GM12878 (cell line): ENCODE data around the gene LAMP5. TPM values are rescaled to one million over a fixed set of nuclear protein-coding genes. Genes with fewer than 3 reads are reported as not detected.

Source experiments
- ATAC-seq: fragments of 200-7000 bp; cut with Tn5 transposase; 3 replicates; pipeline ENCODE4 v1.9.1; 2020; ENCODE audit warnings: mild to moderate bottlenecking, moderate library complexity
- BruUV-seq: library from RNA; stranded (reverse); fragments of 400-500 nt; replicated peaks from 2 replicates; lab custom pipeline; 2021; lab: Mats Ljungman, UMichigan
- CTCF ChIA-PET: fragments of 300-600 bp; sonication (Branson Sonifier 250); formaldehyde crosslinking; extraction: SDS; loops from one replicate; lab custom pipeline; 2021; ENCODE audit warnings: inconsistent platforms; lab: Yijun Ruan, JAX
- POLR2A ChIA-PET: fragments of 350-600 bp; formaldehyde crosslinking; extraction: SDS; loops from one replicate; lab custom pipeline; 2021; ENCODE audit warnings: inconsistent platforms; lab: Charles Lee
- RAD21 ChIA-PET: fragments of 300-600 bp; sonication (Branson Sonifier 250); formaldehyde crosslinking; loops from one replicate; lab custom pipeline; 2023; ENCODE audit warnings: antibody characterized with exemption; ENCODE audit not compliant: unreplicated experiment; lab: Charles Lee
- SMC1A ChIA-PET: fragments of 300-600 bp; sonication (Branson Sonifier 250); formaldehyde crosslinking; loops from one replicate; lab custom pipeline; 2023; ENCODE audit not compliant: unreplicated experiment, uncharacterized antibody; lab: Charles Lee
- DNase-seq: peaks from one replicate; pipeline ENCODE4 v3.0.0-alpha.2; 2011; ENCODE audit warnings: low read depth, low spot score
- FAIRE-seq: peaks from 3 replicates; lab custom pipeline; 2011; peaks lifted over from hg19 to GRCh38; lab: Jason Lieb, UNC
- H2AFZ ChIP-seq: 2 replicates; pipeline ENCODE4 v1.6.0; 2011; ENCODE audit warnings: low read depth, low read length, control low read depth; ENCODE audit not compliant: control insufficient read depth
- H3K27ac ChIP-seq: 2 replicates; pipeline ENCODE4 v1.5.1; 2011; ENCODE audit warnings: control low read depth; ENCODE audit not compliant: control insufficient read depth, insufficient read depth
- H3K27me3 ChIP-seq, 2 experiments: replicated peaks in 1 of 2; 2 replicates each; pipeline versions ENCODE4 v1.6.0 to v1.6.1; 2011; ENCODE audit warnings: low read length in 1 of 2; ENCODE audit not compliant: control insufficient read depth in 2 of 2, insufficient read depth in 2 of 2
- H3K36me3 ChIP-seq, 2 experiments: 2 replicates each; pipeline ENCODE4 v1.5.1; 2011; ENCODE audit warnings: low read length in 1 of 2; ENCODE audit not compliant: control insufficient read depth in 2 of 2, insufficient read depth in 2 of 2
- H3K4me1 ChIP-seq: 2 replicates; pipeline ENCODE4 v1.6.1; 2011; ENCODE audit warnings: mild to moderate bottlenecking, low read length, moderate library complexity, mixed read lengths; ENCODE audit not compliant: control insufficient read depth, insufficient read depth
- H3K4me2 ChIP-seq: 2 replicates; pipeline ENCODE4 v1.6.0; 2011; ENCODE audit warnings: control low read depth; ENCODE audit not compliant: control insufficient read depth, insufficient read depth
- H3K4me3 ChIP-seq: fragments of 200-600 bp; sonication (generic); 2 replicates; pipeline ENCODE4 v1.5.1; 2016
- H3K79me2 ChIP-seq: 2 replicates; pipeline ENCODE4 v1.6.0; 2011; ENCODE audit warnings: low read length; ENCODE audit not compliant: control insufficient read depth, insufficient read depth
- H3K9ac ChIP-seq: 2 replicates; pipeline ENCODE4 v1.8.0; 2011; ENCODE audit warnings: low read length, control low read depth, mixed read lengths; ENCODE audit not compliant: control insufficient read depth, insufficient read depth
- H3K9me3 ChIP-seq: replicated peaks from 3 replicates; pipeline ENCODE4 v1.5.1; 2011; ENCODE audit warnings: mild to moderate bottlenecking, low read length; ENCODE audit not compliant: control insufficient read depth, insufficient read depth
- H4K20me1 ChIP-seq: 2 replicates; pipeline ENCODE4 v1.6.0; 2011; ENCODE audit not compliant: control insufficient read depth, insufficient read depth
- CEBPZ ChIP-seq: fragments of 150-350 bp; IDR thresholded peaks from 2 replicates; pipeline ENCODE4 v1.6.1; 2016; ENCODE audit warnings: low read depth, low read length
- CHD2 ChIP-seq: IDR thresholded peaks from 2 replicates; pipeline ENCODE4 v1.6.1; 2011; ENCODE audit warnings: low read depth, low read length, improper control_type of control experiment, borderline replicate concordance
- EGR1 ChIP-seq, 2 experiments: IDR thresholded peaks; 1 replicate in 1 of 2; 2 replicates in 1 of 2; pipeline ENCODE4 v1.6.1; 2011 to 2012; ENCODE audit warnings: low read depth in 2 of 2, low read length in 2 of 2, borderline replicate concordance in 1 of 2, mild to moderate bottlenecking in 1 of 2, moderate library complexity in 1 of 2
- GATAD2B ChIP-seq: fragments of 450-650 bp; conservative IDR thresholded peaks from 2 replicates; pipeline ENCODE4 v1.6.1; 2017; ENCODE audit warnings: low read depth, mild to moderate bottlenecking, moderate library complexity
- HDAC2 ChIP-seq: fragments of 200-600 bp; sonication (generic); IDR thresholded peaks from 2 replicates; pipeline ENCODE4 v1.6.1; 2017
- IRF4 ChIP-seq: IDR thresholded peaks from 2 replicates; pipeline ENCODE4 v1.6.1; 2011; ENCODE audit warnings: low read depth, low read length
- KLF5 ChIP-seq: fragments of 450-650 bp; IDR thresholded peaks from 2 replicates; pipeline ENCODE4 v1.6.1; 2014; ENCODE audit warnings: mild to moderate bottlenecking; ENCODE audit not compliant: partially characterized antibody
- NBN ChIP-seq: fragments of 450-650 bp; IDR thresholded peaks from 2 replicates; pipeline ENCODE4 v1.6.1; 2016
- SIX5 ChIP-seq: IDR thresholded peaks from 2 replicates; pipeline ENCODE4 v1.6.1; 2011; ENCODE audit warnings: mild to moderate bottlenecking, low read depth, low read length, moderate library complexity; ENCODE audit not compliant: severe bottlenecking
- SMAD5 ChIP-seq: IDR thresholded peaks from 2 replicates; pipeline ENCODE4 v1.6.1; 2016; ENCODE audit warnings: antibody characterized with exemption, low read depth
- SMC3 ChIP-seq: IDR thresholded peaks from 2 replicates; pipeline ENCODE4 v1.6.1; 2011; ENCODE audit warnings: low read length, improper control_type of control experiment, borderline replicate concordance
- SREBF2 ChIP-seq: IDR thresholded peaks from 2 replicates; pipeline ENCODE4 v1.6.1; 2012; ENCODE audit warnings: mild to moderate bottlenecking, low read length
- SUZ12 ChIP-seq: fragments of 200-600 bp; sonication (generic); IDR thresholded peaks from one replicate; pipeline ENCODE4 v1.6.1; 2018; ENCODE audit warnings: antibody characterized with exemption, mild to moderate bottlenecking; ENCODE audit not compliant: unreplicated experiment
- TCF7 ChIP-seq: IDR thresholded peaks from 2 replicates; pipeline ENCODE4 v1.6.1; 2014; ENCODE audit warnings: antibody characterized with exemption, borderline replicate concordance
- WGBS: methylation state at CpG from one replicate; pipeline ENCODE4 v1.1.6; 2016; ENCODE audit warnings: low lambda C conversion rate; ENCODE audit not compliant: insufficient replicate concordance, insufficient coverage; ENCODE audit errors: missing lambda C conversion rate; 5-methylcytosine and 5-hydroxymethylcytosine counted together
- in situ Hi-C: fragments of 300-500 bp; cut with MboI; formaldehyde crosslinking; loops from 9 replicates; pipeline ENCODE4 v1.14.3; 2018; ENCODE audit warnings: mixed read lengths
- intact Hi-C: fragments of 100-400 bp; cut with micrococcal nuclease; formaldehyde crosslinking; loops from one replicate; pipeline ENCODE4 v1.14.2; 2022; ENCODE audit not compliant: unreplicated experiment
- polyA plus RNA-seq, 11 experiments: library from polyadenylated mRNA; depleted of rRNA in 4 of 11; unstranded in 6 of 11; stranded (reverse) in 5 of 11; fragments of >200 nt; fragmentation: Nextera tagmentation in 4 of 11; fragmentation: Illumina TruSeq in 1 of 11; extraction: Ambion mirVana in 4 of 11; extraction: Trizol in 1 of 11; gene quantifications; 1 replicate in 1 of 11; 2 replicates in 10 of 11; pipeline versions ENCODE4 v1.2.1 to v1.2.3, GENCODE V29; 2011 to 2016; ENCODE audit warnings: inconsistent platforms in 2 of 11, missing spikeins in 2 of 11, low read depth in 1 of 11
- total RNA-seq, 4 experiments: library from RNA; depleted of rRNA in 3 of 4; stranded (reverse); fragments of >200 nt in 3 of 4; fragmentation: Illumina TruSeq in 1 of 4; extraction: Trizol in 1 of 4; gene quantifications; 2 replicates each; pipeline versions ENCODE4 v1.2.1 to v1.2.3, GENCODE V29; 2013 to 2021
- TF ChIP-seq, protein P1 (sequence below): fragments of 450-650 bp; IDR thresholded peaks from 2 replicates; pipeline ENCODE4 v1.6.1; 2017; ENCODE audit warnings: borderline replicate concordance

The LAMP5 gene
- total and polyA plus RNA-seq, 10 of the 15 experiments (the other 5 are each of a cell fraction or from before 2014, with no cell fraction given): 0.10 to 0.56 (median 0.49) TPM; not detected in 1

DNA sequence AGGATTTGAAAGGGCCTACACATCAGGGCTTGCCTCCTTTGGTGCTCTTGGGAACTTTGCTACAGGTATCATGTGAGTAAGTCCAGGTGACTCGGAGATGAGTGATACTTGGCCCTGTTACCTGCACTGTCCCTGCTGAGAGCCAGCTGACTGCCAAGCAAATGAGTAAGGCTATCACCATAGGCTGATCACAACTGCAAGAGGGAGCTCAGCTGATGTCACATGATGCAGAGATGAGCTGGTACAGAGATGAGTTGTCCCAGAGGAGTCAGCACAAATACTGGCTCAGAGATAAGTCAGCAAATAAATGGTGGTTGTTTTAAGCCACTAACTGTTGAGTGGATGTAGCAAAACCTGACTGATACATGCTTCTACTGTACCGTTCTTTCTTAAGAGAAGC lies 41.4 kb downstream of the LAMP5 start:
- FAIRE-seq (no peak), DNase-seq (no peak), ATAC-seq (no peak)
- H3K9ac ChIP-seq: no peak overlapping the region
- no peak overlapping the region for H3K27ac ChIP-seq
- POLR2A ChIA-PET: no interaction called here
- H2AFZ ChIP-seq: no peak overlapping the region
- no peak overlapping the region for H3K4me2 ChIP-seq
- H3K4me1 ChIP-seq: no peaks in the 10 kb centered on the region
- in situ Hi-C loops: no loop called here
- H3K4me3 ChIP-seq: no peak overlapping the region
- BruUV-seq: no TSS peak
- no peaks in the 10 kb centered on the region for H3K9me3 ChIP-seq
- H3K27me3 ChIP-seq: no peaks in the 10 kb centered on the region; a peak in 1 of 4 replicates
- CTCF ChIA-PET: no interaction called here
- TF ChIP-seq CHD2: no peak
- TF ChIP-seq SREBF2: no peak
- no peak for TF ChIP-seq TCF7
- no peak for TF ChIP-seq SMAD5
- no peak for TF ChIP-seq GATAD2B
- TF ChIP-seq SMC3: no peak
- TF ChIP-seq, protein P1, sequence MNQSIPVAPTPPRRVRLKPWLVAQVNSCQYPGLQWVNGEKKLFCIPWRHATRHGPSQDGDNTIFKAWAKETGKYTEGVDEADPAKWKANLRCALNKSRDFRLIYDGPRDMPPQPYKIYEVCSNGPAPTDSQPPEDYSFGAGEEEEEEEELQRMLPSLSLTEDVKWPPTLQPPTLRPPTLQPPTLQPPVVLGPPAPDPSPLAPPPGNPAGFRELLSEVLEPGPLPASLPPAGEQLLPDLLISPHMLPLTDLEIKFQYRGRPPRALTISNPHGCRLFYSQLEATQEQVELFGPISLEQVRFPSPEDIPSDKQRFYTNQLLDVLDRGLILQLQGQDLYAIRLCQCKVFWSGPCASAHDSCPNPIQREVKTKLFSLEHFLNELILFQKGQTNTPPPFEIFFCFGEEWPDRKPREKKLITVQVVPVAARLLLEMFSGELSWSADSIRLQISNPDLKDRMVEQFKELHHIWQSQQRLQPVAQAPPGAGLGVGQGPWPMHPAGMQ: no peak
- TF ChIP-seq SIX5: no peak
- no peak for TF ChIP-seq KLF5
- no peak for TF ChIP-seq HDAC2
- TF ChIP-seq CEBPZ: no peak
- TF ChIP-seq NBN: no peak
- no peak for TF ChIP-seq EGR1 (IDR thresholded peaks at IDR 0.05; ENCODE audit: borderline replicate concordance in 1 of 2, low read depth in 2 of 2, low read length in 2 of 2)
- no peak for TF ChIP-seq IRF4
- no peak for TF ChIP-seq SUZ12
- H4K20me1 ChIP-seq: no peaks in the 10 kb centered on the region
- no peaks in the 10 kb centered on the region for H3K79me2 ChIP-seq
- SMC1A ChIA-PET: no interaction called here
- WGBS: 2% methylated on average over 2 of the region's 2 CpGs
- RAD21 ChIA-PET: no interaction called here
- no peaks in the 10 kb centered on the region for H3K36me3 ChIP-seq
- intact Hi-C loops: no loop called here
